GM18909 (cell line): ENCODE results near the gene DROSHA.
"Not testable (repeated sequence)": the region's sequence is repeated elsewhere in the genome, so short reads cannot be mapped to it uniquely, and the experiment has no call there.

ENCODE experiments used
- ATAC-seq: cut with Tn5 transposase; IDR thresholded peaks from one replicate; pipeline ENCODE4 v1.9.1; 2021; ENCODE audit warnings: mild to moderate bottlenecking; ENCODE audit not compliant: unreplicated experiment, poor library complexity

The DROSHA gene

GRCh38 chr5:31427013-31427723 lies 104.7 kb downstream of the DROSHA start:
- no peak for ATAC-seq

- no peak for ATAC-seq
Observed at GRCh38 chr5:31421806-31422586, 109.9 kb downstream of the DROSHA start.

DNA sequence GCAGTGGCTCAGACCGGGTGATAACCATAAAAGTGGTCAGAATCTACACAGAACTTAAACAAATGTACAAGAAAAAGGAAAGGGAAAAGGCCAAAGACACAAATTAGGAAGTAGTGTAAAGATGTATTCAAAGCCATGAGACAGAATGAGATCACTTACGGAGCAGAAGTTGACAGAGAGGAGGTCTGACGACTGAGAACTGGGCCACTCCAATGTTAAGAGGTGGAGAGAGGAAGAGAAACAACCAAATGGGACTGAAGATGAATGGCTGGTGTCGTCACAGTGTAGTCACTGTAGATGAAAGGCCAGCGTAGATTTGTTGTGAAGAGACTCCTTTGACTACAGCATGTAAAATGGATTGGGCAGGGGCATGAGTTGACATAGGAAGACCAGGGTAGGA lies 114.4 kb downstream of the DROSHA start:
- ATAC-seq: no peak

GRCh38 chr5:31416547-31416946 lies 115.3 kb downstream of the DROSHA start:
- ATAC-seq: no peak

DNA sequence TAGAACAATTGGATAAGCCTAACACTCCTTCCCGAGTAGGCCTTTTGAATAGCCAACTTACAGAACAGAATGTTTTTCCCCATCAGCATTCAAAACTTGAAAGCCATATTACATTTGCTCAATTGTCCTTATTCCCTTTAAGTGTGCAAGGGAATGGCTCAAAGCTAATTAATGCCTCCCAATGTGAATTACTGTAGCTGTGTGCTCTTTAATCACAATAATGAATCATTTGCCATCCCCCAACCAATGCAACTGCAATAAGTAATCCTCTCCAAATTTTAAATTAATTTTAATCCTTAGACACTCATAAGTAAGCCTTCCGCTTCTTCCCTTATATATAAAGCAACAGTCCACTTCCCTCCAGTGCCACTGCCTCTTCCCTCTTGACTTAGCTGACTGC lies 115.9 kb downstream of the DROSHA start:
- ATAC-seq: no peak

DNA sequence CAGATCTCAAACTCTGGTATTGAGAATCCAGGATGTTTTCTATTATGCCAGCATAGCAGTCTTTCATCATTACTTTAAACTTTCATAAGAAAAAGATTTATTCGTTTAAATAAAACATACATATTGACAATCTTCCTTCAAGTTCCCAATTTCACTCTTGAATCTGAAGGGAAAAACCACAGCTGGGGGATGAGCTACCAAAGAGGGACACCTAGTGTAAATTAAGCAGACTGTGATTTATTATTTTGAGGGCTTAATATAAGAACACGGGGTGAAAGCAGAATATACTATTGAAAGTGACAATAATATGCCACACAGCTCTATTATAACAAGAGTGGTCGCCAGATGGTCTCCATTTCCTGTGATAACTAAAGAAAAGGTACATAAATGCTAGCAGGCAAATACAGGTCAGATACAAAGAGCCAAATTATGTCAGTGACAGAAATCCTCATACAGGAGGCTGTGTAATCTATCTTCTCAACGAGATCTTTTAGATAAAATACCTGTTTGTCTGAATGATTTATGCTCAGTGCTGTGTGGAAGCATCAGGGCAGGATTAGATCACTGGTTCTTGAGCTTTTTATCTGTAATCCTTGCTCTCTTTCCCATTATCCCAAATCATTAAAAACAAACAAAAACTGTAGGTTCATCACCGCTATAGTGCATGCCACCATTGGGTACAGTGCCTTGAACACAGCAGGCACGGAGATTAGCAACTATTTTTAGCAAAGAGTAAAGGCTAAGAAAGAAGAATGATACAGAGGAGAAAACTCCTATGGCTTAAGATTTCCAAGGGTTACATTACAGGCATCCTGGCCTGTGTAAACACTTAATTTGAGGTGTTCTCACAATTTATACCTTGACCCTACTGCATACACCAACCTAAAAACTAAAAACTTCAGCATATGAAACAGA lies 116.6 kb downstream of the DROSHA start:
- no peak for ATAC-seq

GRCh38 chr5:31413030-31413812 lies 118.7 kb downstream of the DROSHA start:
- no peak for ATAC-seq

DNA sequence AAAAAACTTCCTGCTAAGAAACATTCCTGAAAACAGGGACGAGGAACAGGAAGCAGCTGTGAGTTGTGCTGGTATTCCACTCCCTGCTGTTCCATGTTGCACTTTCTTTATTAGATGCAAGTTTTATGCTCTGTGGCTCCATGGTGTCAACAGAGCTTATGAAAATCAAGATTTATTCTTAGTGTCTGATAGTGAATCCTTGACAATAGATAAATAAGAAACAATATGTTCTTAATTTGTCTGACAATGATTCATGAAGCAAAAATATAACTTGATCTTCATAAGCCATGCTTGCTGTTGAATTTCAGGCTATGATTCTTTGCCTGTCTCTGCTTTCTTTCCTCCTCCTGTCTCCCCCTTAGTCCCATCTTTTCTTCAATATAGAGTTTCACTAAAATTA lies 119.6 kb downstream of the DROSHA start:
- no peak for ATAC-seq

GRCh38 chr5:31410089-31410488 lies 121.8 kb downstream of the DROSHA start:
- ATAC-seq: no peak

GRCh38 chr5:31408814-31409213 lies 123.1 kb downstream of the DROSHA start:
- no peak for ATAC-seq

DNA sequence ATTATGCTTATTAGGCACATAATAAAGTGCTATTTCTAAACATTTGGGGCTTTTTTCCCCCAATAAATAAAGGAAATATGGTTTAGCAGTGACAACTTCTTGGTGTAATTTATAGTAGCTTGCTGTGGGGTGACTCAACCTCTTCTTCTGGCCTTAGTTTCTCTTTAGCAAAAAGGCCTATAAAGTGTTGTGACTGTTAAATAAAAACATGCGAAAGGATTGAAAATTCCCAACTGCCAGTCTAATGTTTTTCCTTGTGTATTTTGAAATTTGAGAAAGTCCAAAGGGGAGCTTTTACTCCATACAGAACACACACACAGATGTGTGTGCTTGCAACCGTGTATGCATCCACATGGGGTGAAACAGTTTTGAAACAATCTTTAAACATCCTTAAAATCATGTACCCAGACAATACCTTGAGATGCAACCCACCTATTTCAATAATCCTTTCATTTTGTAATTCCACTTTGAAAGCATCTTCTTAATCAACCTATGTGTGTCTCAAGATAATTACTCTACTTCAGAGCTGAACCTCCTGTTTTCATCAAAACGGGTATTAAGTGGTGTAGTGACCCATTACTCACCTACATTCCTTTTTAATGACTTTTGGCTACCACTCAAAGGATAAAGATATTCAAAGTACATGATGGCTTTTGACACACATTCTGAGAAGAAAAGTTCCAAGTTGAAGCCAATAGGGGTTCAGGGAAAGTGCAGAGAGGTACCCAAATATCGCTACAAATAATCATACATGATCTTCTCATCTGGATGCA lies 123.8 kb downstream of the DROSHA start:
- no peak for ATAC-seq

DNA sequence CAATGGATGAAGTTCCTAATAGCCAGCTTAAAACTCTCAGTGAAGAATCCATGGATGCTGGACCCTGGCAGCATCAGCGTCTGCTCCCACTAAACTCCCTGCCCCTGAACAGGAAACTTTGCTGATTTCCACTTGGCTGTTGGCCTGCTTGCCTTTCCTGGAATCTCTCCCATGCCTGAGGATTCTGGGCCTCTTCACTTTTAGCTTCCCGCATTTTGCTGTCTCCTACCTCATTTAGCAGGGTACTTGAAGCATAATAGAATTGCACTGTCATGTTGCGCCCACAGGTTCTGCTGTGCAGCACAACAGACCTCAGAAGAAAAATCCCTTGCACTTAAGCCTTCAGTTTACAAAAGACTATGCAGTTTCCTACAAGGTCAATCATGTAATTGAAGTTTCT lies 127.6 kb downstream of the DROSHA start:
- ATAC-seq: no peak

GRCh38 chr5:31401691-31402090 lies 130.2 kb downstream of the DROSHA start:
- ATAC-seq: no peak

GRCh38 chr5:31397926-31398557 lies 133.9 kb downstream of the DROSHA start:
- no peak for ATAC-seq

- ATAC-seq: no peak
Observed at GRCh38 chr5:31396611-31397295, 135.1 kb downstream of the DROSHA start.

DNA sequence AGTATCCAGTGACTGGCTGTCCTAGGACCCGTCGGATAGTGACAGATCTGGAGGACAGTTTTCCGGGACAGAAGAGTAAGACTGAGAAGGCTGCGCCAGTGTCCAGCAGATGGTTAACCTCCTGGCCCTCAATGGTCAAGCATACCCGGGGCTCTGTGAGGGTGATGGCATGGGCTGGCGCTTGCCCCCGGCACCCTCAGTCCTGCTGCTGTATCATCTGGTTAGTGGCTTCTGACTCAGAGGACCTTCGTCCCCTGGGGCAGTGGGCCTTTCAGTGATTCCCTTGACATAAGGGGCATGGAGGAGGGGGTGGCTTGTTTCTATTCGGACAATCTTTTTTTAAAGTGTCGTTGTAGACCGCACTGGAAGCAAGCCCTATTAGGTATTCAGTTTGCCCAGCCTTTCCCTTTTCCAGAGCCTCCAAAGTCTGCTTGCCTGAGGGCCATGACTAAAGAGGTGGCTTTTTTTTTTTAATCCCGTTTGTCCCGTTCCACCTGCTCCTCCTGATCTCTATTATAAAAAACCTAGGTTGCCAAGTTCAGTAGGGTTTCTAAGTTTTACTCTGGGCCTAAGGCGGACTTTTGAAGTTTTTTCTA lies 136.3 kb downstream of the DROSHA start:
- not testable (repeated sequence) for ATAC-seq

DNA sequence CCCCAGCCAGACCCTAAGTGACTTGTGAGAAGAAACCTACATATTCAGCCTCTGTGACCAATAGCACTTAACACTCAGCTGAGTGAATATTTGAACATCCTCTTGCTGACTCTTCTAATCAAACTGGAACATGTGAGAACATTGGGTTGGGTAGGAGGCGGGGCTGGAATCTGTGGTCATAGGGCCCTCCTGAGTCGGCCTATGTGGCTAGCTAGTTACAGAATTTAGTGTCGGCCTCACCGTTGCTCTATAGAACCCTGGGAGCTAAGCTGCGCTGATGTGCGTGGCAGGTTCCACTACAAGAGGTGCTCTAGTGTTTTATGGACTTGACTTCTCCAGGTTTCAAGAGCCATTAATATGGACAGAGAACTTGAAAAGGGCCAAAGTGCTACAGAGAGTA lies 138.8 kb downstream of the DROSHA start:
- no peak for ATAC-seq

DNA sequence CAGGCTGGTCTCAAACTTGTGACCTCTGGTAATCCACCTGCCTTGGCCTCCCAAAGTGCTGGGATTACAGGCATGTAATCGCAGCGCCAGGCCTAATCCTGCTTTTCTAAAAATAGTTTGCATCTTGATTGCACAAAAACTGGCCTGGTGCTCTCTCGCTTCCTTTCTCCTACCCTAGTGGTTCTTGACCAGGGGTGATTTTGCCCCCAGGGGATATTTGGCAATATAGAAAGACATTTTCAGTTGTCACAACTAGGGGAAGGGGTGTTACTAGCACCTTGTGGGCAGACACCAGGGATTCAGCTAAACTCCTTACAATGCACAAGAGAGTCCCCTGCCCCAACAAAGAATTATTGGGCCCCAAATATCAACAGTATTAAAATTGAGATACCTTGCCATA lies 139.8 kb downstream of the DROSHA start:
- ATAC-seq: no peak
